HepG2 (cell line): ENCODE data around the gene MORN1. TPM values are rescaled to one million over a fixed set of nuclear protein-coding genes. Genes with fewer than 3 reads are reported as not detected.

Experiments
- GABPB1 ChIP-seq: IDR thresholded peaks from 2 replicates; pipeline ENCODE4 v1.6.1; 2016; ENCODE audit warnings: mild to moderate bottlenecking, missing genetic modification reagents, moderate library complexity, missing compliant biosample characterization
- HOXA7 ChIP-seq: sonication (generic); formaldehyde crosslinking; IDR thresholded peaks from 2 replicates; pipeline ENCODE4 v1.8.1; 2022; ENCODE audit warnings: mild to moderate bottlenecking, missing genetic modification reagents, moderate library complexity
- NR3C1 ChIP-seq: sonication (generic); formaldehyde crosslinking; IDR thresholded peaks from 2 replicates; pipeline ENCODE4 v1.4.0; 2020; ENCODE audit warnings: missing genetic modification reagents
- PRMT3 ChIP-seq: sonication (generic); formaldehyde crosslinking; IDR thresholded peaks from 2 replicates; pipeline ENCODE4 v1.8.1; 2022; ENCODE audit warnings: low read depth, mild to moderate bottlenecking, moderate library complexity, missing genetic modification reagents, borderline replicate concordance
- SAP130 ChIP-seq: IDR thresholded peaks from 2 replicates; pipeline ENCODE4 v1.6.1; 2016; ENCODE audit warnings: low read depth
- SP5 ChIP-seq: IDR thresholded peaks from 2 replicates; pipeline ENCODE4 v1.6.1; 2016; ENCODE audit warnings: low read depth, borderline replicate concordance
- TP53 ChIP-seq: sonication (generic); formaldehyde crosslinking; conservative IDR thresholded peaks from 2 replicates; pipeline ENCODE4 v1.4.0; 2020; ENCODE audit warnings: missing genetic modification reagents
- TRIM24 ChIP-seq: sonication (generic); formaldehyde crosslinking; IDR thresholded peaks from 2 replicates; pipeline ENCODE4 v1.8.0; 2022; ENCODE audit warnings: mild to moderate bottlenecking, missing genetic modification reagents
- ZFP90 ChIP-seq: sonication (generic); formaldehyde crosslinking; IDR thresholded peaks from 2 replicates; pipeline ENCODE4 v1.8.0; 2022; ENCODE audit warnings: missing genetic modification reagents, mild to moderate bottlenecking, inconsistent platforms, borderline replicate concordance
- ZNF12 ChIP-seq: sonication (generic); formaldehyde crosslinking; IDR thresholded peaks from 2 replicates; pipeline ENCODE4 v1.5.0; 2020; ENCODE audit warnings: missing genetic modification reagents
- ZNF33B ChIP-seq: sonication (generic); formaldehyde crosslinking; IDR thresholded peaks from 2 replicates; pipeline ENCODE4 v1.5.1; 2020; ENCODE audit warnings: mild to moderate bottlenecking, missing genetic modification reagents
- ZNF430 ChIP-seq: sonication (generic); formaldehyde crosslinking; IDR thresholded peaks from 2 replicates; pipeline ENCODE4 v1.9.0; 2021; ENCODE audit warnings: mild to moderate bottlenecking, missing genetic modification reagents
- ZNF598 ChIP-seq: sonication (generic); formaldehyde crosslinking; IDR thresholded peaks from 2 replicates; pipeline ENCODE4 v1.5.1; 2020; ENCODE audit warnings: mild to moderate bottlenecking, missing genetic modification reagents, borderline replicate concordance
- ZSCAN20 ChIP-seq: sonication (generic); formaldehyde crosslinking; IDR thresholded peaks from 2 replicates; pipeline ENCODE4 v1.4.0; 2020; ENCODE audit warnings: missing genetic modification reagents, mild to moderate bottlenecking, borderline replicate concordance
- polyA plus RNA-seq, 8 experiments: library from polyadenylated mRNA; depleted of rRNA in 3 of 8; stranded (reverse) in 7 of 8; unstranded in 1 of 8; fragments of >200 nt; fragmentation: Illumina TruSeq in 4 of 8; extraction: Trizol in 4 of 8; gene quantifications; 2 replicates each; pipeline versions ENCODE4 v1.2.1 to v1.2.3, GENCODE V29; 2011 to 2016; ENCODE audit warnings: low read depth in 4 of 8, missing spikeins in 1 of 8, mixed read lengths in 1 of 8; ENCODE audit not compliant: insufficient read depth in 1 of 8
- total RNA-seq, 5 experiments: library from RNA; depleted of rRNA; stranded (reverse); fragments of >200 nt; fragmentation: Illumina TruSeq; extraction: Trizol; gene quantifications; 2 replicates each; pipeline ENCODE4 v1.2.3, GENCODE V29; 2016; ENCODE audit warnings: low read depth in 1 of 5
- TF ChIP-seq, protein P1 (sequence below): sonication (generic); formaldehyde crosslinking; IDR thresholded peaks from 2 replicates; pipeline ENCODE4 v1.8.1; 2023; ENCODE audit warnings: missing genetic modification reagents, inconsistent platforms, borderline replicate concordance
- TF ChIP-seq, protein P2 (sequence below): sonication (generic); formaldehyde crosslinking; IDR thresholded peaks from 2 replicates; pipeline ENCODE4 v1.9.0; 2021; ENCODE audit warnings: missing genetic modification reagents, borderline replicate concordance
- TF ChIP-seq, protein P3 (sequence below): IDR thresholded peaks from 2 replicates; pipeline ENCODE4 v1.6.1; 2018; ENCODE audit warnings: missing genetic modification reagents
- TF ChIP-seq, protein P4 (sequence below): sonication (generic); formaldehyde crosslinking; IDR thresholded peaks from 2 replicates; pipeline ENCODE4 v1.5.1; 2020; ENCODE audit warnings: mild to moderate bottlenecking, missing genetic modification reagents, moderate library complexity
- TF ChIP-seq, protein P5 (sequence below): sonication (generic); formaldehyde crosslinking; IDR thresholded peaks from 2 replicates; pipeline ENCODE4 v1.5.1; 2020; ENCODE audit warnings: mild to moderate bottlenecking, missing genetic modification reagents, borderline replicate concordance

MORN1 gene
- total and polyA plus RNA-seq, 2 of the 13 experiments (the other 11 are each of a cell fraction or from before 2014, with no cell fraction given): 3.1 to 6.5 TPM

DNA sequence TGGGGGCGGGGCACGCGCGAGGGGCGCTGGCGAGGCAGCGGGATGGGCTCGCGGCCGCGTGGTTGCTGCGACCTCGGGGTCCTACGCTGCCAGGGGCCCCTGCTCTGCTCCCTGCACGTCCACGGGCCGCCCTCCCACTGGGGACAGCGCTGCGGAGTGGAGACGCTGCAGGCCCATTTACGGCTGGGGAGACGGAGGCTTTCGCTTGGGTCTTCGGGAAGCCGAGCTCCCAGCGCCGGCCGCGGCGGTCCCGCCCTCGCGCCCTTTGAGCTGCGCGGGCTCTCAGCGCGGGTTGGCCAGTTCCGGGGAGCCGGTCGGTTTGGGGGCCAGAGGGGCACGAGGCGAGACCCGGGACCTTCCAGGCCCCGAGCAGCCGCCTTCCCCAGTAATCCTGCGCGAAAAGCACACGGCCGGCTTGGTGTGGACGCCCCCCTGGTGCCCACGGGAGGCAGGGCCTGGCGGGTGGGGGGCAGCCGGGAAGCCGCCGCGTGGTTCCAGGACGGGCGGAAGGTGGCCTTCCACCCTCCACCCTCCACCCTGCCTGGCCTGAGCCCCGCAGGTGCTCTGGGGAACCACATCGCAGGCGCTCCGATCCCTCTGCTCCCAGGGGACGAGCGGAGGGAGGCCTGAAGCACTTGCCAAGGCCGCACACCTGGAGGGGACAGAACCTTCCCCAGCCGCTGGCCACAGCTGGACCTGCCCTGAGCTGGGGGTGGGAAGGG is 21.6 kb upstream of the MORN1 start (continued):
- TF ChIP-seq, protein P1, sequence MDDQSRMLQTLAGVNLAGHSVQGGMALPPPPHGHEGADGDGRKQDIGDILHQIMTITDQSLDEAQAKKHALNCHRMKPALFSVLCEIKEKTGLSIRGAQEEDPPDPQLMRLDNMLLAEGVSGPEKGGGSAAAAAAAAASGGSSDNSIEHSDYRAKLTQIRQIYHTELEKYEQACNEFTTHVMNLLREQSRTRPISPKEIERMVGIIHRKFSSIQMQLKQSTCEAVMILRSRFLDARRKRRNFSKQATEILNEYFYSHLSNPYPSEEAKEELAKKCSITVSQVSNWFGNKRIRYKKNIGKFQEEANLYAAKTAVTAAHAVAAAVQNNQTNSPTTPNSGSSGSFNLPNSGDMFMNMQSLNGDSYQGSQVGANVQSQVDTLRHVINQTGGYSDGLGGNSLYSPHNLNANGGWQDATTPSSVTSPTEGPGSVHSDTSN (CRISPR knock-in tag): peak; percentile 22; the same call in 1 of the 2 replicates
- TF ChIP-seq, protein P2, sequence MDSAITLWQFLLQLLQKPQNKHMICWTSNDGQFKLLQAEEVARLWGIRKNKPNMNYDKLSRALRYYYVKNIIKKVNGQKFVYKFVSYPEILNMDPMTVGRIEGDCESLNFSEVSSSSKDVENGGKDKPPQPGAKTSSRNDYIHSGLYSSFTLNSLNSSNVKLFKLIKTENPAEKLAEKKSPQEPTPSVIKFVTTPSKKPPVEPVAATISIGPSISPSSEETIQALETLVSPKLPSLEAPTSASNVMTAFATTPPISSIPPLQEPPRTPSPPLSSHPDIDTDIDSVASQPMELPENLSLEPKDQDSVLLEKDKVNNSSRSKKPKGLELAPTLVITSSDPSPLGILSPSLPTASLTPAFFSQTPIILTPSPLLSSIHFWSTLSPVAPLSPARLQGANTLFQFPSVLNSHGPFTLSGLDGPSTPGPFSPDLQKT (CRISPR knock-in tag): no peak
- TF ChIP-seq TP53 (CRISPR knock-in tag) (no peak; the same call in 1 of the 2 replicates), HOXA7 (CRISPR knock-in tag) (0 out of 2 replicates have a peak, but pooled peaks have one; percentile 77), ZSCAN20 (peak; percentile 77; the same call in 1 of the 2 replicates), PRMT3 (CRISPR knock-in tag) (no peak), TRIM24 (CRISPR knock-in tag) (no peak), ZNF12 (CRISPR knock-in tag) (peak; percentile 40; the same call in 1 of the 2 replicates), GABPB1 (CRISPR knock-in tag) (peak; percentile 82; the same call in 1 of the 2 replicates), ZFP90 (CRISPR knock-in tag) (peak; percentile 46), NR3C1 (CRISPR knock-in tag) (no peak), SAP130 (CRISPR knock-in tag) (peak; percentile 48), ZNF33B (peak; percentile 74), ZNF430 (CRISPR knock-in tag) (peak; percentile 85), ZNF598 (CRISPR knock-in tag) (0 out of 2 replicates have a peak, but pooled peaks have one; percentile 15), SP5 (CRISPR knock-in tag) (peak; percentile 67)
- TF ChIP-seq, protein P3, sequence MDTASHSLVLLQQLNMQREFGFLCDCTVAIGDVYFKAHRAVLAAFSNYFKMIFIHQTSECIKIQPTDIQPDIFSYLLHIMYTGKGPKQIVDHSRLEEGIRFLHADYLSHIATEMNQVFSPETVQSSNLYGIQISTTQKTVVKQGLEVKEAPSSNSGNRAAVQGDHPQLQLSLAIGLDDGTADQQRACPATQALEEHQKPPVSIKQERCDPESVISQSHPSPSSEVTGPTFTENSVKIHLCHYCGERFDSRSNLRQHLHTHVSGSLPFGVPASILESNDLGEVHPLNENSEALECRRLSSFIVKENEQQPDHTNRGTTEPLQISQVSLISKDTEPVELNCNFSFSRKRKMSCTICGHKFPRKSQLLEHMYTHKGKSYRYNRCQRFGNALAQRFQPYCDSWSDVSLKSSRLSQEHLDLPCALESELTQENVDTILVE (CRISPR knock-in tag): no peak
- TF ChIP-seq, protein P4, sequence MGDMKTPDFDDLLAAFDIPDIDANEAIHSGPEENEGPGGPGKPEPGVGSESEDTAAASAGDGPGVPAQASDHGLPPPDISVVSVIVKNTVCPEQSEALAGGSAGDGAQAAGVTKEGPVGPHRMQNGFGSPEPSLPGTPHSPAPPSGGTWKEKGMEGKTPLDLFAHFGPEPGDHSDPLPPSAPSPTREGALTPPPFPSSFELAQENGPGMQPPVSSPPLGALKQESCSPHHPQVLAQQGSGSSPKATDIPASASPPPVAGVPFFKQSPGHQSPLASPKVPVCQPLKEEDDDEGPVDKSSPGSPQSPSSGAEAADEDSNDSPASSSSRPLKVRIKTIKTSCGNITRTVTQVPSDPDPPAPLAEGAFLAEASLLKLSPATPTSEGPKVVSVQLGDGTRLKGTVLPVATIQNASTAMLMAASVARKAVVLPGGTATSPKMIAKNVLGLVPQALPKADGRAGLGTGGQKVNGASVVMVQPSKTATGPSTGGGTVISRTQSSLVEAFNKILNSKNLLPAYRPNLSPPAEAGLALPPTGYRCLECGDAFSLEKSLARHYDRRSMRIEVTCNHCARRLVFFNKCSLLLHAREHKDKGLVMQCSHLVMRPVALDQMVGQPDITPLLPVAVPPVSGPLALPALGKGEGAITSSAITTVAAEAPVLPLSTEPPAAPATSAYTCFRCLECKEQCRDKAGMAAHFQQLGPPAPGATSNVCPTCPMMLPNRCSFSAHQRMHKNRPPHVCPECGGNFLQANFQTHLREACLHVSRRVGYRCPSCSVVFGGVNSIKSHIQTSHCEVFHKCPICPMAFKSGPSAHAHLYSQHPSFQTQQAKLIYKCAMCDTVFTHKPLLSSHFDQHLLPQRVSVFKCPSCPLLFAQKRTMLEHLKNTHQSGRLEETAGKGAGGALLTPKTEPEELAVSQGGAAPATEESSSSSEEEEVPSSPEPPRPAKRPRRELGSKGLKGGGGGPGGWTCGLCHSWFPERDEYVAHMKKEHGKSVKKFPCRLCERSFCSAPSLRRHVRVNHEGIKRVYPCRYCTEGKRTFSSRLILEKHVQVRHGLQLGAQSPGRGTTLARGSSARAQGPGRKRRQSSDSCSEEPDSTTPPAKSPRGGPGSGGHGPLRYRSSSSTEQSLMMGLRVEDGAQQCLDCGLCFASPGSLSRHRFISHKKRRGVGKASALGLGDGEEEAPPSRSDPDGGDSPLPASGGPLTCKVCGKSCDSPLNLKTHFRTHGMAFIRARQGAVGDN (CRISPR knock-in tag): peak; percentile 85
- TF ChIP-seq, protein P5, sequence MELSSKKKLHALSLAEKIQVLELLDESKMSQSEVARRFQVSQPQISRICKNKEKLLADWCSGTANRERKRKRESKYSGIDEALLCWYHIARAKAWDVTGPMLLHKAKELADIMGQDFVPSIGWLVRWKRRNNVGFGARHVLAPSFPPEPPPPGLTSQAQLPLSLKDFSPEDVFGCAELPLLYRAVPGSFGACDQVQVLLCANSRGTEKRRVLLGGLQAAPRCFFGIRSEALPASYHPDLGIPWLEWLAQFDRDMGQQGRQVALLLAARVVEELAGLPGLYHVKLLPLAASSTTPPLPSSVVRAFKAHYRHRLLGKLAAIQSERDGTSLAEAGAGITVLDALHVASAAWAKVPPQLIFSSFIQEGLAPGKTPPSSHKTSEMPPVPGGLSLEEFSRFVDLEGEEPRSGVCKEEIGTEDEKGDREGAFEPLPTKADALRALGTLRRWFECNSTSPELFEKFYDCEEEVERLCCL (CRISPR knock-in tag): peak; percentile 14; the same call in 1 of the 2 replicates
